GM18861 (cell line): Measurements from ENCODE around the gene IDS.
"Not testable (repeated sequence)": the region's sequence is repeated elsewhere in the genome, so short reads cannot be mapped to it uniquely, and the experiment has no call there.

Experiments
- ATAC-seq: cut with Tn5 transposase; IDR thresholded peaks from one replicate; pipeline ENCODE4 v1.9.1; 2021; ENCODE audit not compliant: unreplicated experiment

Gene IDS

GRCh38 chrX:149499766-149500165 lies 5.3 kb downstream of the IDS start:
- ATAC-seq: no peak

- ATAC-seq: no peak
Observed at GRCh38 chrX:149498767-149499166, 6.3 kb downstream of the IDS start.

GRCh38 chrX:149497626-149498025 lies 7.5 kb downstream of the IDS start:
- no peak for ATAC-seq

GRCh38 chrX:149497054-149497453 lies 8.1 kb downstream of the IDS start:
- no peak for ATAC-seq

GRCh38 chrX:149495573-149496071 lies 9.5 kb downstream of the IDS start:
- no peak for ATAC-seq

GRCh38 chrX:149494844-149495565 lies 10.1 kb downstream of the IDS start:
- no peak for ATAC-seq

GRCh38 chrX:149493567-149494562 lies 11.2 kb downstream of the IDS start:
- ATAC-seq: no peak

GRCh38 chrX:149491812-149492211 lies 13.3 kb downstream of the IDS start:
- no peak for ATAC-seq

GRCh38 chrX:149490100-149490499 lies 15.0 kb downstream of the IDS start:
- no peak for ATAC-seq

GRCh38 chrX:149488411-149489052 lies 16.6 kb downstream of the IDS start:
- not testable (repeated sequence) for ATAC-seq

- not testable (repeated sequence) for ATAC-seq
Observed at GRCh38 chrX:149488008-149488407, 17.1 kb downstream of the IDS start.

- ATAC-seq: peak; percentile 63
Observed at GRCh38 chrX:149487292-149487691, 17.8 kb downstream of the IDS start.

GRCh38 chrX:149476513-149476912 lies 28.6 kb downstream of the IDS start:
- peak; percentile 68 for ATAC-seq

GRCh38 chrX:149473966-149474365 lies 31.1 kb downstream of the IDS start:
- ATAC-seq: no peak

GRCh38 chrX:149473092-149473491 lies 32.0 kb downstream of the IDS start:
- no peak for ATAC-seq

GRCh38 chrX:149472625-149473024 lies 32.5 kb downstream of the IDS start:
- no peak for ATAC-seq

GRCh38 chrX:149471397-149471796 lies 33.7 kb downstream of the IDS start:
- ATAC-seq: no peak

- peak; percentile 79 for ATAC-seq
Observed at GRCh38 chrX:149470955-149471354, 34.2 kb downstream of the IDS start.

GRCh38 chrX:149469406-149469805 lies 35.7 kb downstream of the IDS start:
- no peak for ATAC-seq

- ATAC-seq: no peak
Observed at GRCh38 chrX:149467920-149468319, 37.2 kb downstream of the IDS start.

GRCh38 chrX:149467461-149467860 lies 37.6 kb downstream of the IDS start:
- no peak for ATAC-seq
